HG03457 (cell line): Measurements from ENCODE around the gene DIDO1.
"Not testable (repeated sequence)": the region's sequence is repeated elsewhere in the genome, so short reads cannot be mapped to it uniquely, and the experiment has no call there.

ENCODE experiments used
- ATAC-seq: cut with Tn5 transposase; IDR thresholded peaks from one replicate; pipeline ENCODE4 v1.9.1; 2021; ENCODE audit warnings: moderate number of reproducible peaks; ENCODE audit not compliant: unreplicated experiment

Gene DIDO1

GRCh38 chr20:62962891-62963613 is 36.7 kb upstream of the DIDO1 start:
- no peak for ATAC-seq

- ATAC-seq, result no peak
Observed at GRCh38 chr20:62962221-62962879, 36.0 kb upstream of the DIDO1 start.

GRCh38 chr20:62961799-62962198 is 35.5 kb upstream of the DIDO1 start:
- no peak for ATAC-seq

- no peak for ATAC-seq
Observed at GRCh38 chr20:62961310-62961783, 35.0 kb upstream of the DIDO1 start.

- ATAC-seq, result not testable (repeated sequence)
Observed at GRCh38 chr20:62960446-62961309, 34.4 kb upstream of the DIDO1 start.

GRCh38 chr20:62959998-62960436 is 33.7 kb upstream of the DIDO1 start:
- ATAC-seq, result no peak

GRCh38 chr20:62959101-62959971 is 33.0 kb upstream of the DIDO1 start:
- no peak for ATAC-seq

GRCh38 chr20:62958388-62959100 is 32.2 kb upstream of the DIDO1 start:
- no peak for ATAC-seq

- ATAC-seq, result no peak
Observed at GRCh38 chr20:62957136-62958117, 31.1 kb upstream of the DIDO1 start.

- no peak for ATAC-seq
Observed at GRCh38 chr20:62956387-62957135, 30.3 kb upstream of the DIDO1 start.

GRCh38 chr20:62955519-62956386 is 29.4 kb upstream of the DIDO1 start:
- no peak for ATAC-seq

GRCh38 chr20:62953839-62954703 is 27.8 kb upstream of the DIDO1 start:
- ATAC-seq, result peak; percentile 56

GRCh38 chr20:62952968-62953838 is 26.9 kb upstream of the DIDO1 start:
- ATAC-seq, result peak; percentile 1

- ATAC-seq, result no peak
Observed at GRCh38 chr20:62952373-62952967, 26.2 kb upstream of the DIDO1 start, which contains the start of gene SLC17A9. TSS of gene SLC17A9 (plus strand) at chr20:62952709. CDS start at chr20:62952831, 122 bp downstream.
